ENCODE data around the gene TIGD1.
"Not testable (repeated sequence)": the region's sequence is repeated elsewhere in the genome, so short reads cannot be mapped to it uniquely, and the experiment has no call there.

TIGD1 gene

GRCh38 chr2:232538671-232539070 is 11.7 kb downstream of the TIGD1 start:
- no peak for DNase-seq

- no peak for DNase-seq
These were observed 12.9 kb downstream of the TIGD1 start for GRCh38 chr2:232537499-232537898.

GRCh38 chr2:232537079-232537478 is 13.3 kb downstream of the TIGD1 start:
- DNase-seq = no peak

GRCh38 chr2:232535761-232536530 is 14.4 kb downstream of the TIGD1 start:
- DNase-seq = no peak

- no peak for DNase-seq
These were observed 15.3 kb downstream of the TIGD1 start for GRCh38 chr2:232534940-232535651.

GRCh38 chr2:232533944-232534710 is 16.2 kb downstream of the TIGD1 start:
- DNase-seq = no peak

GRCh38 chr2:232532821-232533220 is 17.5 kb downstream of the TIGD1 start:
- not testable (repeated sequence) for DNase-seq

GRCh38 chr2:232532419-232532818 is 17.9 kb downstream of the TIGD1 start:
- DNase-seq = no peak

- DNase-seq = no peak
These were observed 19.6 kb downstream of the TIGD1 start for GRCh38 chr2:232530626-232531260.

- DNase-seq = no peak
These were observed 20.4 kb downstream of the TIGD1 start for GRCh38 chr2:232529806-232530547.

- DNase-seq = no peak
These were observed 21.5 kb downstream of the TIGD1 start for GRCh38 chr2:232528746-232529460.

GRCh38 chr2:232527905-232528470 is 22.4 kb downstream of the TIGD1 start:
- no peak for DNase-seq

GRCh38 chr2:232526372-232526941 is 23.9 kb downstream of the TIGD1 start:
- no peak for DNase-seq

GRCh38 chr2:232525791-232526371 is 24.5 kb downstream of the TIGD1 start, which contains the start of gene CHRND:
CHRND (plus strand) TSS chr2:232526160; CDS start chr2:232526216, 56 bp downstream.
- DNase-seq = no peak

- no peak for DNase-seq
These were observed 25.2 kb downstream of the TIGD1 start for GRCh38 chr2:232525199-232525598.

- no peak for DNase-seq
These were observed 25.6 kb downstream of the TIGD1 start for GRCh38 chr2:232524771-232525170.

- no peak for DNase-seq
These were observed 26.4 kb downstream of the TIGD1 start for GRCh38 chr2:232523682-232524597.

GRCh38 chr2:232523402-232523681 is 27.0 kb downstream of the TIGD1 start:
- DNase-seq = no peak

GRCh38 chr2:232522623-232523401 is 27.5 kb downstream of the TIGD1 start:
- DNase-seq = no peak
